ENCODE measurements around the gene DFFB.

Gene DFFB

GRCh38 chr1:3872546-3872945 lies 15.3 kb downstream of the DFFB start:
- no peak for DNase-seq (ENCODE audit: low spot score)

GRCh38 chr1:3874736-3875135 lies 17.5 kb downstream of the DFFB start:
- DNase-seq (ENCODE audit: low spot score): no peak

- DNase-seq (ENCODE audit: low spot score): no peak
These were observed 19.4 kb downstream of the DFFB start for GRCh38 chr1:3876716-3877115.

GRCh38 chr1:3879099-3879498 lies 21.8 kb downstream of the DFFB start:
- no peak for DNase-seq (ENCODE audit: low spot score)

GRCh38 chr1:3879787-3880428 lies 22.6 kb downstream of the DFFB start:
- DNase-seq (ENCODE audit: low spot score): no peak

- no peak for DNase-seq (ENCODE audit: low spot score)
These were observed 23.3 kb downstream of the DFFB start for GRCh38 chr1:3880429-3881192.

GRCh38 chr1:3881193-3881480 lies 23.9 kb downstream of the DFFB start:
- no peak for DNase-seq (ENCODE audit: low spot score)

- no peak for DNase-seq (ENCODE audit: low spot score)
These were observed 26.1 kb downstream of the DFFB start for GRCh38 chr1:3883194-3883925.

- DNase-seq (ENCODE audit: low spot score): no peak
These were observed 27.7 kb downstream of the DFFB start for GRCh38 chr1:3884966-3885365.

GRCh38 chr1:3885611-3886010 lies 28.3 kb downstream of the DFFB start:
- DNase-seq (ENCODE audit: low spot score): no peak

GRCh38 chr1:3886106-3886670 lies 28.9 kb downstream of the DFFB start:
- DNase-seq (ENCODE audit: low spot score): no peak

GRCh38 chr1:3886691-3887090 lies 29.4 kb downstream of the DFFB start:
- no peak for DNase-seq (ENCODE audit: low spot score)

GRCh38 chr1:3888301-3888700 lies 31.0 kb downstream of the DFFB start:
- DNase-seq (ENCODE audit: low spot score): no peak

- DNase-seq (ENCODE audit: low spot score): no peak
These were observed 32.7 kb downstream of the DFFB start for GRCh38 chr1:3889936-3890335.

GRCh38 chr1:3890389-3891328 lies 33.4 kb downstream of the DFFB start:
- DNase-seq (ENCODE audit: low spot score): no peak

- DNase-seq (ENCODE audit: low spot score): no peak
These were observed 34.1 kb downstream of the DFFB start for GRCh38 chr1:3891329-3891865.

- no peak for DNase-seq (ENCODE audit: low spot score)
These were observed 35.5 kb downstream of the DFFB start for GRCh38 chr1:3892748-3893147.

- no peak for DNase-seq (ENCODE audit: low spot score)
These were observed 35.9 kb downstream of the DFFB start for GRCh38 chr1:3893190-3893589.

- no peak for DNase-seq (ENCODE audit: low spot score)
These were observed 37.5 kb downstream of the DFFB start for GRCh38 chr1:3894626-3895278.

- DNase-seq (ENCODE audit: low spot score): no peak
These were observed 38.1 kb downstream of the DFFB start for GRCh38 chr1:3895279-3895950.

- DNase-seq (ENCODE audit: low spot score): no peak
These were observed 38.7 kb downstream of the DFFB start for GRCh38 chr1:3895951-3896325.

Measured in AG08395 (cell line).